HG03066 (cell line): ENCODE results near the gene VKORC1.
"Not testable (repeated sequence)": the region's sequence is repeated elsewhere in the genome, so short reads cannot be mapped to it uniquely, and the experiment has no call there.

Experiments used
- ATAC-seq: cut with Tn5 transposase; IDR thresholded peaks from one replicate; pipeline ENCODE4 v1.9.1; 2021; ENCODE audit warnings: low read depth; ENCODE audit not compliant: unreplicated experiment

VKORC1 gene

DNA sequence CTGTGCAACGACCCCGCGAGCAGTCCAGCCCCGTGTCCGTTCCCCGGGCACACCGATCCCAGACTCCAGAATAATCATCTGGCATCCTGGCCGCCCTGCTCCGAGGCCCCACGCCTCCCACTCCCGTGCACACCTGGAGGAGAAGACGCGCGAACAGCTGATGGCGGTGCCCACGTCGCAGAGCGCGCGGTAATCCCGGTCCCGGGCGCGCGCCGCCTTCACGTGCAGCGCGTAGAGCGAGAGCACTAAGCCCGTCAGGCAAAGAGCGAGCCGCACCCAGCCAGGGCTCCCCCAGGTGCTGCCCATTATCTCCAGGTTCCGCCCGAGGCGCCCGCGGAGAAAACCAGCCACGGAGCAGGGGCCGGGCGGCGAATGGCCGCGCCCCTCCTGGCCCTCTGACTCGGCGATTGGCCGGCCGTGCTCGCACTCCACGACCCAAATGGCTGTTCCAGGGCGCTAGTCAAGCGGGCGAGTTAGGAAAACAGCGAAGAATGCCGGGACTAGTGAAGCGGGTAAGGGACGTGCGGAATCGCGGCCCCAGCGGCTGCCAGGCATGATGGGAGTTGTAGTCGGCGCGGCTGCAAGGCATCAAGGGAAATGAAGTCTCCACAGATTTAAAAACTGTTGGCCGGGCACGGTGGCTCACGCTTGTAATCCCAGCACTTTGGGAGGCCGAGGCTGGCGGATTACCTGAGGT, at the start of gene VKORC1:
Gene VKORC1 (minus strand): TSS at position 374 of the 697 bp plus-strand sequence. CDS start 68 bp downstream, at position 306.
- peak; percentile 82 for ATAC-seq

DNA sequence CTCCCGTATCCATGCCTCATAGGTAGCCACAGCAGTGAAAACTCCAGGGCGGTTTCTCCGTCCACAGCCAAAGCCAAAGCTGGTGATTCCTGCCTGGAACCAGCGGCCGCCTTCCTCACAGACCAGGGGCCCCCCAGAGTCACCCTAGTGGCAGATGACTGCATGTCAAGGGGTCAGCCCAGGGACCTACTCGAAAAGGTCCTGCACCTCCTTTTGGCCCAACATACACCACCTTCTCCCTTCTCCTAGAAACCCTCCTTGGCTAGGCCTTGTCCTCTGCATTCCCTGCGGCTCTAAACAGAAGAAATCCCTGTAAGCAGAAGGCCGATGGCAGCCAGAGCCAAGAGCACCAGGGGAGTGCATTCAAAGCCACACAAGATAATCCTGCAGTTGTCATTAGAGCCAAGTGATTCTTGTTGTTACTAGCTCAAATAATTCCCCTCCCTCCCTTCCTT, 49.1 kb upstream of the VKORC1 start:
- no peak for ATAC-seq

DNA sequence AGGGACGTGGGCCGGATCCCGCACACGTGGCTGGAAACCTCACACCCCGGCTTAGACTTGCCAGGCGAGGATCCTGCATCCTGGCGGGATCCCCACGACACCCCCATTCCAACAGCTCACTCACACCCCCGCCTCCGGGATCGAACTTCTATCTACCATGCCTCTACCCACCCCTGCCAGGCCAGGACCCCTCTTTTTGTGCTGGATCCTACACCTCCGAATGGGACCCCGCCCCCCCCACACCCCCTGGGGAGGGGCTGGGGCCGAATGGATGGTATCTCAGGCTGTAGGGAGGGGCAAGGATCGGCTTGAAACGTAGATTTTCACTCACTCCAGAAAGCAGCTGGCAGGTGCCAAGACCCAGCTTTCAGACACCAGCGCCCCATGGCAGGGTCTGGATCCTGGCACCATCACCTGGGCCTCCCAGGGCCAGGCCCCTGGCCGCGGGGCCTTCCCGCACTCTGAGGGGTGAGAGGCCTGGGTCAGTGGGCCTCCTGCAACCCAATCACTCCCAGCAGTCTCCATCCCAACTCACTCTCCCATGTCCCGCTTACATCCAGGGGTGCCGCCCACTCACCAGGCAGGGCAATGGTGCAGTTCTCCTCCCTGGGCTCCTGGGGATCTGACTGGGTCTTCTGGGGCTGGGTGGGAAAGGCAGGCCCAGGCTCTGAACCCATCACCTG, 48.6 kb upstream of the VKORC1 start:
- no peak for ATAC-seq

DNA sequence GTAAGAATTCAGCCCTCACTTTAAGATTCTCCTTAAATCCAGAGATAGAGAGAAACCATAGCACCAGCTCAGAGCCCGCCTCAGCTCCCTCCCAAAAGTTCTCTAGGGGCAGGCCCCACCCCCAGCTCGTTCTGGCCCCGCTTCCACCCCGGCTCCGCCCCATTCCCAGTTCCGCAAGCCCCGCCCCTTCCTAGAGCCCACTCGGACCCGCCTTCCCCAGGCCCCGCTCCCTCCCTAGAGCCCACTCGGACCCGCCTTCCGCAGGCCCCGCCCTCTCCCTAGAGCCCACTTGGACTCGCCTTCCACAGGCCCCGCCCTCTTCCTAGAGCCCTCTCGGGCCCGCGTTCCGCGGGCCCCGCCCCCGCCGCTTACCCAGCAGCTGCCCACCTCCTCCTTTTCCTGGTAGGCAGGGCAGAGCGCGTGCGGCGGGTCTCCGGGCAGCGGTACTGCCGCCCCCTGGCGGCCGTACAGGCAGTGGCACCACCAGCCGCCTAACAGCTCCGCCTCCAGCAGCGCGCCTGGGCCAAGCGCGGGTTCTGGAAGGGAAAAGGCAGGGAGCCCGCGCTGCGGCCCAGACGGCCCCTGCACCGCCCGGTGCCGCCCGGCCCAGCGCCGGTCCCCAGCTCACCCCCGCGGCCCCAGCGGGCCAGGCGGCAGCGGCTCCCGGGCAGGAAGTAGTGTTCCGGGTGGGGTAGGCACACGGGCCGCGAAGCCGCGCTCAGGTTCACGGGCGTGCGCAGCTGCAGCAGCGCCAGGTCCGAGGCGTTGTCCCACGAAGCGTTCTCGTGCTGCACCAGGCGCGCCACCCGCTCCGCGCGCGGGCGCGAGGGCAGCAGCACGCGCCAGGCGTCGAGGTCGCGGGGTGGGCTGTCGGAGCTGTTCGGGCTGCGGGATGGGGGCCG, 47.8 kb upstream of the VKORC1 start:
- peak; percentile 83 for ATAC-seq

DNA sequence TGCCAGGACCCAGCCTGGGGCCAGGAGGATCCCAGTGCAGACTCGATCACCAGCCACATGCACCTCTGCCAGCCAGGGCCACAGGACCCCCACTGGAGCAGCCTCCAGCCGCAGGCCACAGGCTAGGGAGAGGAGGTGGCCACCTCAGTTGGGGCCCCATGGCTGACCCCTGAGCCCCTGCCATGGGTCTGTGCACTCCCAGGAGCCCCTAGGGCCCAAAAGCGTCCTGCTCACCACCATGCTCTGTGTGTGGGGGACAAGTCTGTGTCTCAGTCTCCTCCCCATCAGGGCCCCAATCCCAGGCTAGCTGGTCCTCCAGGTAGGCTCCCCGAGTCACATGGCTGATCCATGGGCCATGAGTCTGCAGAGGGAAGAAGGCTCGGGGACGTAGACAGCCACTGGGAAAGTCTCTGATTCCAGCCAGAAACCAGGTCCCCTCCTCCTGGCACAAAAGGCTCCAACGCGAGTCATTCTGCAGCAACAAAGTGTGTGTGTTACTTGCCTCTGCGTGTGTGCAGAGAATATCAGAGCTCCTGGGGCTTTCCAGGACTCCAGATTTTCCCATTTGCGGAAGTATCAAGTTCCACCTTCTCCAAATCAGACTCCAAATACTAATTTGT, 47.0 kb upstream of the VKORC1 start:
- ATAC-seq = no peak

DNA sequence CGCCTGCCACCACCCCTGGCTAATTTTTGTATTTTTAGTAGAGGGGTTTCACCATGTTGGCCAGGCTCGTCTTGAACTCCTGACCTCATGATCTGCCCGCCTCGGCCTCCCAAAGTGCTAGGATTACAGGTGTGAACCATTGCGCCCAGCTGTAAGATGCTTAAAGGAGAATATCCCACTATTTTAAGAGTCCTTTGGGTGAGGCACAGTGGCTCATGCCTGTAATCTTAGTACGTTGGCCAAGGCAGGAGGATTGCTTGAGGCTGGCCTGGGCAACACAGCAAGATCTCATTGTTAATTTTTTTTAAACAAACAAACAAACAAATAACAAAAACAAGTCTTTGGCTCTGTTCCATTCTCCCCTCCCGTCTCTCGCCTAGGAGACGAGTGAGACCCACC, 46.5 kb upstream of the VKORC1 start:
- not testable (repeated sequence) for ATAC-seq

DNA sequence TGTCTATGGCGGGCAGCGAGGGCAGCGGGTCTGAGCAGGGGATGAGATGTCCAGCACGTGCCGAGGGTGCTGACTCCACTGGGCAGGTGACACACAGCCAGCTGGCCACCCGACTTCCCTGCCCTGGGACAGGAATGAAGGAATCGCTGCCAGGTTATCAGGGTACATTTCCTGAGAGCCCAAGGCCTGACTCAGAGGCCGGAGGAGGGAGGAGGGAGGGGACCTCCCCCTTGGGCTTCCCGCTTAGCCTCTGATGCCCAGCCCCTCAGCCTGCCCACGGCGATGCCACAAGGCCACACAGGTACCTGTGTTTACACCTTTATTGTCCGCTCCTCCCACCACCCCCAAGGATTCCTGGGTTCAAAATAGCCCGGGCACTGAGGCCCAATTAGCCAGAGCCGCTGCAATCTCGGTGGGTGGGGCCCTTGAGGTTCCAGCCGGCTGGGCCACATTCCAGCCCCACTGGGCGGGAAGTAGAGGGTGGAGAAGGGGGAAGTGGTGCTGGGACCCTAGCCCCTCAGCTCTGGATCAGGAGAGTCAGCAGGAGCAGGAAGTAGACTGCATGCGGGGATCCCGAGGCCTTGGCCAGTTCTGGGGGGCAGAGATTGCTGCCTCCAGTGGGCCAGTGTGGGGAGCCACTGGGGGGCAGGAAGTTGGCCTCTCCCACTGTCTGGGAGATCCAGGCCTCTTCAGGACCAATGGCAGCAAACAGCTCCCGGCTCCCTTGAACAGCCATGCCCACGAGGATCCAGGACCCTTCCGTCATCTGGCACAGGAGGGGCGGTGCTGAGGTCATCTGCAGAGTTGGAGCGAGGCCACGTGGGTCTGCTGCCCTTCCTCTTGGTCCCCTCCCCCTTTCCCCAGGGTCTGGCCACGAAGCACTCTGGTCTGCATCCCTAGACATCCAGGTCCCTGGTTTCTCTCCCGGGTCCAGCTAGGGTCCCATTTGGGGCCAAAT, 44.3 kb upstream of the VKORC1 start:
- no peak for ATAC-seq

DNA sequence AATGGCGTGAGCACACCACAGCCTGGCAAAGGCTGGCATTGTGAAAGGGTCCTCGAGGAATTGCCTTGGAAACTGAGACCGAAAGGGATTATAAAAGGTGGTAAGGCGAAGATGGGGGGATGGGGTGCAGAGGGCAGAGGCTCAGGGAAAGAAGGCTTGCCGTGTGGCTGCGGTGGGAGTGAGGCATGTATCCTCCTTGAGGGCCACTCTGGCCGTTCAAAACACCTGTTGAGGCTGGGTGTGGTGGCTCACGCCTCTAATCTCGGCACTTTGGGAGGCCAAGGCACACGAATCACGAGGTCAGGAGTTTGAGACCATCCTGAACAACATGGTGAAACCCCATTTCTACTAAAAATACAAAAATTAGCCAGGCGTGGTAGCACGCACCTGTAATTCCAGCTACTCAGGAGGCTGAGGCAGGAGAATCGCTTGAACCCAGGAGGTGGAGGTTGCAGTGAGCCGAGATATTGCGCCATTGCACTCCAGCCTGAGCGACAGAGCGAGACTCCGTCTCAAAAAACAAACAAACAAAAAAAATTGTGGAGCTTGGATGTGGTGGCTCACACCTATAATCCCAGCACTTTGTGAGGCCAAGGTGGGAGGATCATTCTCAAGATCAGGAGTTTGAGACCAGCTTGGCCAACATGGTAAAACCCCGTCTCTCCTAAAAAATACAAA, 42.4 kb upstream of the VKORC1 start:
- not testable (repeated sequence) for ATAC-seq

DNA sequence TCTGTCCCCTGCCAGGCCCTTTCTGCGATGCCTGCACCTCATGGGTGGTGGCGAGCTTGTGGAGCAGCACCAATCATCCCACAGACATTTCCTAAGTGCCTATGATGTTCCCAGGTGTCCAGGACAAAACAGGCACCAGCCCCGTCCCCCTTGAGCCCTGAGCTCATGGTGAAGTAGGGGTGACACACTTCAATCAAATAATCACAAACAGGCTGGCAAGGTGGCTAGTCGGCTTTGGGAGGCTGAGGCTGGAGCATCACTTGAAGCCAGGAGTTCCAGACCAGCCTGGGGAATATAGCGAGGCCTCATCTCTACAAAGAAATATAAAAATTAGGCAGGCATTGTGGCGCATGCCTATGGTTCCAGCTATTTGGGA, 41.7 kb upstream of the VKORC1 start:
- ATAC-seq = no peak

DNA sequence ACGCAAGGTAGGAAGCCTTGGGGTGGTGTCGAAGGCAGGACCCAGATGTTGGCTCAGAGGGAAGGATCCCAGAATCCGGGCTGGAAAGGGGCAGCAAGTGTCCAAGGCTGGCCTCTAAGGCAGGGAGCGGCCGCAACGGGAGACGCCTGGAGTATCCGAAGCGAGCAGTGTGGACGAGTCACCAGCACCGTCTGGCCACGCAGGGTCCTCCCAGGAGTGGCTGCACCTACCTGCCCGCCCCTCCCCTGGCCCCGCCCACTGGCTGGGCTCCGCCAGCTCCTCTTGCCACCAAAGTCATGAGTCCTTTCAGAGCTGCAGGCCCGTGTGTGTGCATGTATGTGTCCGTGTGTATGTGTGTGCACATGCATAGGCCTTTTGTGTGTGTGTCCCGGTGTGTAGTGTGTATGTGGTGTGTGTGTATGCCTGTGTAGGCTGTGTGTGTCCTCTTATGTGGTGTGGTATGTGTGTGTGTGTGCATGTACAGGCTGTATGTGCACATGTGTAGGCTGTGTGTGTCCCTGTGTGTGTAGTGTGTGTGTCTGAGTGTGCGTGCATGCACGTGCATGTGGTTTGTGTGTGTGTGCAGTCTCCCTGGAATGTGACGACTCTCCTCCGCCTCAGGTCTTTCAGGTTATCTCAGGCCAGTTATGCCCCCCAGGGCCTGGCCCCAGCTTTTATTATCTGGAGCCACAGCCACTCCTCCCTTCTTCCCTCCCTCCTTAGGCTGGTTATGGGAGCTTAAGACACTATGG, 41.1 kb upstream of the VKORC1 start, which contains the start of gene PRSS8:
Gene PRSS8 (minus strand): TSS at position 193 of the 752 bp plus-strand sequence. CDS start 229 bp downstream, outside the sequence.
- ATAC-seq = no peak

DNA sequence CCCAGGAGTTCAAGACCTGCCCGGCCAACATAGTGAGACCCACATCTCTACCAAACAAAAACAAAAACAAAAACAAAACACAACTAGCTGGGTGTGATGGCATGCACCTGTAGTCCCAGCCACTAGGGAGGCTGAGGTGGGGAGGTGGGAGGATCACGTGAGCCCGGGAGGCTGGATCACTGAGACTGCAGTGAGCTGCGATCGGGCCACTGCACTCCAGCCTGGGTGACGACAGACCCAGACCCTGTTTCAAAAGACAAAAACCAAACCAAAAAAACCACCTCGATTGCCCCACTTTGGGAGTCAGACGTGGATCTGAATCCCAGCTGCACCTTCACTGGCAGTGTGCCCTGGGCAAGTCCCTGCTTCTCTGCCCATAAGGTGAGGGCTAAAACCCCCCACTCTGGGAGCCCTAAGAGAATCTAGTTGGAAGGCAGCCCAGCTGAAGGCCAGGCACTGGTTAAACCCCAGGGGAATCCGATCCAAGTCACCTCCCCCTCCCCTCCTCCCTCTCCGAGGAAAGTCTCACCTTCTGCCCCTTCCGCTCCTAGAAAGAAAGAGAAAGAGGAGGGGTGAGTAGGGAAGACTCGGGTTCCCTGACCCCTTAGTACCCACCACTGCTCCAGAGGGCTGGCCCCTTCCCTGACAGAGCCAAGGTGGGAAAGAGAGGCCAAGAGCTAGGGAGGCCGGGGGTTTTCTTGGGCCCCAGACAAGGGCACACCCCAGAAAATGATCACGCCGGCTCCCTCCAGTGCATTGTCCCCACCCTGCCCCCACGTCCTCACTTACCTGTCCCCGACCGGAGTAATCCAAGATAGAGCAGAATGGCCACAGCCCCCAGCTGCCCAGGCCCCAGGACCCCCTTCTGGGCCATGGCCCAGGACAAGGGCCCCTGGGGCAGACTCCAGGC, 40.3 kb upstream of the VKORC1 start:
- ATAC-seq = no peak

DNA sequence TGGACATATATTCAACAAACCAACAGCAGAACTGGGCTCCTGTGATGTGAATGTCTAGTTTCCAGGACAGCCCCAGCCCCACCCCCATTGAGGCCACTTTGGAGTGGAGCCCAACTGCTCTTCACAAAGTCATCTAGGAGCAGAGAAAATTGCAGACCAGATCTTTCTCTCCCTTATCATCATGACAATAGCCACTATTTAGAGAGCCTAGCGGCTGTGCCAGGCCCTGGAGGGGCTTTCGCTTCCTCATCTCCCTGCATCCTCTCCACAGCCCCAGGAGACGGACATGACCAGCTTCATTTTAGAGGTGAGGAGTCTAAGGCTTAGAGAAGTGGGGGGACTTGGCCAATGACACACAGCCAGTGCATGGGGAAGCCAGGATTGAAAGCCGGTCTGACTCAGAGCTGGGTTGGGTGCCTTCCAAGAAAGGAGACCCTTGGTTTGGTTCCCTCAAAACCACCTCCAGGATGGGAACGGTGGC, 39.5 kb upstream of the VKORC1 start:
- ATAC-seq = no peak

DNA sequence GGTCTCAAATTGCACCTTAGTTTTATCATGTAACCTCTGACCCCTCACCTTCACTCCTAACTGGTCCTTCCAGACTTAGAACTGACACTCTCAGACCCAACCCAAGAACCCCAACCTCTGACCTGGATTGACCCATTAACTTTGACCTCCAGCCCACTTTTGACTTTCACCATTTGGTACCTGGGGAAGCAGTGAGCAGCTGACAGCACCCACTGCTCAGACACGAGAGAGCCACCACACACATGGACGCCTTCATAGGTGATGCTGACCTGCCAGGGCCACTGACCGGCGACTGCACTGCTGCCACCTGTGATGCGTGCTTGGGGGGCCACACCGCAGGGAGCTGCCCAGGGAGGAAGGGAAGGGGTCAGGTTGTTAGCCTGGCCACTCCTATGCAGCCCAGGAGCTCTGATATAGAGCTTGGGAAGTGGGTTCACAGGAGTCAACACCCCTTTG, 38.5 kb upstream of the VKORC1 start:
- ATAC-seq = no peak

DNA sequence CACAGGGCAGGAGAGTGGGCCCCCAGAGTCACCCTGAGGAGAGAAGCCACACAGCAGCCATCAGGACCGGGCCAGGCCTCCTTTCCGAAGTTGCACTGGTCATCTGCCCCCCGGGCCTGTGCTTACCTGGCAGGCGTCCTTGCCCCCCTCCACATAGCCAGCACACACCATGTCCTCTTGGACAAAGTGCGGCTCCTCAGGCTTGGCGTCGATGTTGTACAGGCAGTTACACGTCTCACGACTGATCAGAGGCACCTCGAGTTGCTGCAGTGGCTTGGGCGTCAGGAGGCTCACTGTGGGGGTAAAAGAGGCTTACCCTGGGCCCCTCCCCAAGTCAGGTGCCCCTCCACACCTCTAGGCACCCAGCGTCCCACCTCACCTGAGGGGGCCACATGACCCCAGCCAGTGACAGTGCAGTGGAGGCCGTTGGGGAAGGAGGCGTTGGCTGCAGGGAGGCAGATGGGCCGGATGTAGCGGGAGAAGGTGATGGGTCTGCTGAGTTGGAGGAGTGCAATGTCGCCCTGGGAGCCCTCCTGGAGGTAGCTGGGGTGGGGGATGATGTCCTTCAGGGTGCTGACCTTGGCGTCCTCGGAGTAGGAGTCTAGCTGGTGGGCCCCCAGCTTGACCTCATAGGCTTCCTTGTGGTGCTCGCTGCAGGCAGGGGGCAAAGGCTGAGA, 37.8 kb upstream of the VKORC1 start:
- no peak for ATAC-seq

DNA sequence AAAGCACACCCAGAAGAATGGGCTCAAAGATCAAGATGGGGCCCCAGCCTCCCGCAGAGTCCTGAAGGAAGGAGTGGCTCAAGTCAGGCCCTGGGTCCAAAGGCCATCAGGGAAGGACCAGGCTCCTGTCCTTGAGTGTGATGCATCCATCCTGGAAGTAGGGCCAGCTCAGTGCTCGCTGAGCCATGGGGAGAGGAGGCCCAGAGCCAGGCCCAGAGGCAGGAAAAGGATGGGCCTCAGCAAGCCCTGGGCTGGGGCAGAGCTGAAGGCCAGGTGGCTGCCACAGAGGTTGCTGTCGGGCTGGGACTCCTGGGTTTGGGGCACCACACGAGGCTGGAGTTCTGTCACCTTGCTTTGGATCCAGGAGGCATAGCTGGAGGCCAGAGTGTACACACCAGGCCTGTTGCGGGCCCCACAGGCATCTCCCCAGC, 37.3 kb upstream of the VKORC1 start:
- no peak for ATAC-seq

DNA sequence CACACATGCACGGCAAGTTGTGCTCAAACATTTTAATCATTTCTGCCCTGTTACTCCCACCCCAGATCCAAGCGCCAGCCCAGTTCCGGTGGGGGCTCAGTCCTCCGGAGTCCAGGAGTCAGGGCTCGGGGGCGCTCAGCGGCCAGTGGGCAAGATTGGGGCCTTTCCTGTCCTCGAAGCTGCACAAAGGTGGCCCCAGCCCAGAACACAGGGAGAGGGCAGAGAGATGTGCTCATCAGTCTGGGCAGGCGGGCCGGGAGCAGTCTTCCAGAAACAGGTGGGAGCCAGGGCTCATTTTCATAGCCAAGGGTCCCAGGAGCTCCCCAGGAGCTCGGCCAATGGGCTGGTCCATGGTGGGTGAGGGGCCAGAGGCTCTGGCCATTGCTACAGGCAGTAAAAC, 36.8 kb upstream of the VKORC1 start:
- no peak for ATAC-seq
